NB4 (cell line): Measurements from ENCODE around the gene IGSF23.

ENCODE experiments used
- DNase-seq: peaks from one replicate; pipeline ENCODE4 v3.0.0; 2010; ENCODE audit warnings: low read depth
- H3K4me3 ChIP-seq: one replicate; pipeline ENCODE4 v1.5.1; 2011; ENCODE audit warnings: mild to moderate bottlenecking, low read depth, low read length, moderate library complexity
- MYC ChIP-seq: IDR thresholded peaks from 2 replicates; pipeline ENCODE4 v1.6.1; 2011; ENCODE audit warnings: low read depth, low read length
- POLR2A ChIP-seq: IDR thresholded peaks from 2 replicates; pipeline ENCODE4 v1.6.1; 2011; ENCODE audit warnings: mild to moderate bottlenecking; ENCODE audit not compliant: insufficient read length; ENCODE audit errors: extremely low read depth
- TF ChIP-seq, protein P1 (sequence below): IDR thresholded peaks from 2 replicates; pipeline ENCODE4 v1.6.1; 2011; ENCODE audit warnings: low read depth, low read length
- TF ChIP-seq, protein P2 (sequence below): IDR thresholded peaks from one replicate; pipeline ENCODE4 v1.5.1; 2012; ENCODE audit warnings: low read depth, low read length

The IGSF23 gene

DNA sequence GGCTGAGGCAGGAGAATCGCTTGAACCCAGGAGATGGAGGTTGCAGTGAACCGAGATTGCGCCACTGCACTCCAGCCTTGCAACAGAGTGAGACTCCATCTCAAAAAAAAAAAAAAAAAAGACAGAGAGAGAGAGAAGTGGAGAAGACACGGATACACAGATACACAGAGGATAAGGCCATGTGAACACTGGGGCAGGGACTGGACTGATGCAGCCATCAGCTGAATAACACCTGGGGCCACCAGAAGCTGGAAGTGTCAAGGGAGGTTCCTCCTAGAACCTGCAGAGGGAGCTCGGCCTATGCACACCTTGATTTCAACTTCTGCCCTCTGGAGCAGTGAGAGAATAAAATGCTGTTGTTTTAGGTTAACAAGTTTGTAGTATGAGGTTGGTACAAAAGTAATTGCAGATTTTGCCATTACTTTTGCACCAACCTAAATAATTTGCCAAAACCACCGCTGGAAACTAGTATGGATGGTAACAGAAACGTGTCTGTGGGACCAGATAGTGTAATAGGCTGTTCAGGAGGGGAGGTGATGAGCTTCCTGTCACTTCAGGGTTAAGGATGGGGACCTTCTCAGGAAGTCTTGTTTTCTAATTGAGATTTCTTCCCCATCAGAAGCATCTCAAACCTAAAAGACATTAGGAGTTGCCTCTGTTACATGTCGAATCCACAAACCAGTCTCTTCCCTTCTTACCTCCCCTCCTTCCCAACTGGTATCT lies 36.4 kb upstream of the IGSF23 start:
- DNase-seq: peak; percentile 43
- TF ChIP-seq, protein P1, sequence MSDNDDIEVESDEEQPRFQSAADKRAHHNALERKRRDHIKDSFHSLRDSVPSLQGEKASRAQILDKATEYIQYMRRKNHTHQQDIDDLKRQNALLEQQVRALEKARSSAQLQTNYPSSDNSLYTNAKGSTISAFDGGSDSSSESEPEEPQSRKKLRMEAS: no peak
- no peak for TF ChIP-seq MYC
- TF ChIP-seq, protein P2, sequence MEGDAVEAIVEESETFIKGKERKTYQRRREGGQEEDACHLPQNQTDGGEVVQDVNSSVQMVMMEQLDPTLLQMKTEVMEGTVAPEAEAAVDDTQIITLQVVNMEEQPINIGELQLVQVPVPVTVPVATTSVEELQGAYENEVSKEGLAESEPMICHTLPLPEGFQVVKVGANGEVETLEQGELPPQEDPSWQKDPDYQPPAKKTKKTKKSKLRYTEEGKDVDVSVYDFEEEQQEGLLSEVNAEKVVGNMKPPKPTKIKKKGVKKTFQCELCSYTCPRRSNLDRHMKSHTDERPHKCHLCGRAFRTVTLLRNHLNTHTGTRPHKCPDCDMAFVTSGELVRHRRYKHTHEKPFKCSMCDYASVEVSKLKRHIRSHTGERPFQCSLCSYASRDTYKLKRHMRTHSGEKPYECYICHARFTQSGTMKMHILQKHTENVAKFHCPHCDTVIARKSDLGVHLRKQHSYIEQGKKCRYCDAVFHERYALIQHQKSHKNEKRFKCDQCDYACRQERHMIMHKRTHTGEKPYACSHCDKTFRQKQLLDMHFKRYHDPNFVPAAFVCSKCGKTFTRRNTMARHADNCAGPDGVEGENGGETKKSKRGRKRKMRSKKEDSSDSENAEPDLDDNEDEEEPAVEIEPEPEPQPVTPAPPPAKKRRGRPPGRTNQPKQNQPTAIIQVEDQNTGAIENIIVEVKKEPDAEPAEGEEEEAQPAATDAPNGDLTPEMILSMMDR: peak; percentile 57
- no peak overlapping the region for H3K4me3 ChIP-seq

DNA sequence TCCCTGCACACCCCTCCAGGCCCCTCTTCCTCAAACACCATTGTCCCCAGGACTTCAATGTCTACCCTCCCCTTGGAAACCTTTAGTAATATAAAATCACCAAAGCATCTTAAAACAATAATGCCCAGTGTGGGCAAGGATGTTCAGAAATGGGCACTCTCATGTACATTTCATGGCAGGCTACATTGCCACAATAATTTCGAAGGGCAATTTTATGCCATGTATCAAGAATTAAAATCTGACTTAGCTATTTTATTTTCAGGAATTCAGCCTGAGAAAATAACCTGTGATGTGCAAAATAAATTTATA lies 35.8 kb upstream of the IGSF23 start:
- no peak for TF ChIP-seq MYC
- TF ChIP-seq, protein P2: no peak
- TF ChIP-seq POLR2A: no peak
- TF ChIP-seq, protein P1: no peak
- no peak for DNase-seq
- no peak overlapping the region for H3K4me3 ChIP-seq

DNA sequence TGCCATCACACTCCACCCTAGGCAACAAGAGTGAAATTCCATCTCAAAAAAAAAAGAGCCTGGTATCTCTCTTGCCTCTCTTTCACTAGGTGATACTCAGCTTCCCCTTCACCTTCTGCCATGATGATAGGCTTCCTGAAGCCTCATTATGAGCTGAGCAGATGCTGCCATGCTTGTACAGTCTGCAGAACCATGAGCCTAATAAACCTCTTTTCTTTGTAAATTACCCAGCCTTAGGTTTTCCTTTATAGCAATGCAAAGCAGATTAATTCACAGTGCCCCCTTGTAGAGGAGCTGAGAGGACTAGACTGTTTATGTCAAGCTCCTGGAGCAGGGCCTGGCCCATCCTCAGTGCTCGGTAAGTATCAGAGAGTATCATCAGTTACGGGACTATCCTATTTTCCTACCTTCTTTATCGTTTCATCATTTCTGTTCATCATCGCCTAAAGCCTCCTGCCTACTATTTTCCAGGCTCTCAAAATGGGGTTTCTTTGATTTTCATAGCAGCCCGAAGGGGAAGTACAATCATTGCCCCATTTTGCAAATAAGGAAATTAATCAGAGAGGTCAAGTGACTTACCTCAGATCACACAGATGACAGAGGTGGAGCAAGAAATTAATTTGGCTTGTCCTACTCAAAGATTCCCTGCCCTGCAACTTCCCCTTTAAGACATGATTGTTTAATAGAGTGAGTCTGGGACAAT lies 33.5 kb upstream of the IGSF23 start:
- DNase-seq: no peak
- no peak overlapping the region for H3K4me3 ChIP-seq
- no peak for TF ChIP-seq MYC

DNA sequence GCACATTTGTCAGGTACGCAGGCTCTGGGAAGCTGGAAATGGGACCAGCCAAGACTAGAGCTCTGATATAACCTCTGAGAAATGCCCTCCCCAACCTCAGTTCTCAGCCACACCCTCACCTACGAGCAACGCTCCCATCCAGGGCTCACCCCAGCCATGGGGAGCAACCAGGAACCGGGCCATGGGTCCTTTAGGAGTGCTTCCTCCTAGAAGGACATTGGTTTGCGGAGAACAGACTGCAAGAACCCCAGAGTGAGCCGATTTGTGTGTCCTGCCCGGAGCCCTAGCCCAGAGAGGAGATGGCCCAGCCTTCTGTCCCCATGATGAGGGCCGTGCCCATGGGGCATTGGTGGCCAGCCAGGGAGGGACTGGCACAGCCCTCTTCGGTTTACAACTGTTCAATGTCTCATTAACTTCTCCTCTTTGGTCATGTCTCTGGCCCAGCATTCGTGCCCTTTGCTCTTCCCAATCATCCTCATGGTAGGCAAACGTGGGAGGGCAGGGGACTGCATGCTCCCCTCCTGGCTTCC lies 32.9 kb upstream of the IGSF23 start:
- TF ChIP-seq, protein P2: no peak
- TF ChIP-seq MYC (no peak), POLR2A (no peak)
- TF ChIP-seq, protein P1: no peak
- no peak overlapping the region for H3K4me3 ChIP-seq
- DNase-seq: no peak

DNA sequence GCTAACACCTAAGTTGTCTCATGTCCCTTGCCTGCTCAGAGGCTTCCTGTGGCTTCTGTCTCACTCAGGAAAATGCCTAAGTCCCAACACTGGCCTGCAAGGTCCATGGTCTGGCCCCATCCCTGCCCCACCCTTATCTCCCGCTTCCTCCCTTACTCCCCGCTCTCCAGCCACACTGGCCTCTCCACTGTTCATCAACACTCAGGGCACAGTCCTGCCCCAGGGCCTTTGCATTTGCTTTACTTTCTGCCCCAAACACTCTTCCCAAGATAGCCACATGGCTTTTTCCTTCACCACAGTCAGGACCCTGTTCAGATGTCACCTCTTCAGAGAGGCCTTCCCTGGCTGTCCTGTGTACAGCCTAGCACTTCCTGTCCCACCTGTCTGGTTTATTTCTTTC lies 32.1 kb upstream of the IGSF23 start:
- no peak for TF ChIP-seq POLR2A
- TF ChIP-seq, protein P1: no peak
- TF ChIP-seq MYC: no peak
- TF ChIP-seq, protein P2: no peak
- H3K4me3 ChIP-seq: no peak overlapping the region
- no peak for DNase-seq

DNA sequence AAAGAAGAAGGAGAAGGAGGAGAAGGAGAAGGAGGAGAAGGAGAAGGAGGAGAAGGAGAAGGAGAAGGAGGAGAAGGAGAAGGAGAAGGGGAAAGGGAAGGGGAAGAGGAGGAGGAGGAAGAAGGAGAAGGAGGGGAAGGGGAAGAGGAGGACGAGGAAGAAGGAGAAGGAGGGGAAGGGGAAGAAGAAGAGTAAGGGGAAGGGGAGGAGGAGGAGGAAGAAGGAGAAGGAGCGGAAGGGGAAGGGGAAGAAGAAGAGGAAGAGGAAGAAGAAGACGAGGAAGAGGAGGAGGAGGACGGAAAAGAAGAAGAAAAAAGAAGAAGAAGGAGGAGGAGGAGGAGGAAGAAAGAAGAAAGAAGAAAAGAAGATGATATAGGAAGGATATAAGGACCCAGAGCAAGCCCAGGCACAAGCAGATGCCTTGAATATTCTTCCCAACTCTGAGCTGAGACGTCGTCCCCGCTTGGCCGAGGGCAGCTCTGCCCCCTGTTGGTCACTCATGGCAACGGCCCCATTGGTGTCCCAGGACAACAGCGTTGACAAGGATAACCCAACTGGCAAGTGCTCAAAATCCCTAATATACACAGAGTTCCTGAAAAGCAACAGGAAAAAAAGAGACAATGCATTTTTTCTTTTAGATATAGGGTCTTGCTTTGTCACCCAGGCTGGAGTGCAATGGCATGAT lies 30.6 kb upstream of the IGSF23 start:
- TF ChIP-seq, protein P1: no peak
- TF ChIP-seq, protein P2: peak; percentile 70
- DNase-seq: peak; percentile 36
- no peak overlapping the region for H3K4me3 ChIP-seq
